GM18867 (cell line): ENCODE measurements around the gene IGF2R.
"Not testable (repeated sequence)": the region's sequence is repeated elsewhere in the genome, so short reads cannot be mapped to it uniquely, and the experiment has no call there.

Source experiments
- ATAC-seq: cut with Tn5 transposase; IDR thresholded peaks from one replicate; pipeline ENCODE4 v1.9.1; 2021; ENCODE audit warnings: mild to moderate bottlenecking, moderate library complexity; ENCODE audit not compliant: unreplicated experiment

Gene IGF2R

DNA sequence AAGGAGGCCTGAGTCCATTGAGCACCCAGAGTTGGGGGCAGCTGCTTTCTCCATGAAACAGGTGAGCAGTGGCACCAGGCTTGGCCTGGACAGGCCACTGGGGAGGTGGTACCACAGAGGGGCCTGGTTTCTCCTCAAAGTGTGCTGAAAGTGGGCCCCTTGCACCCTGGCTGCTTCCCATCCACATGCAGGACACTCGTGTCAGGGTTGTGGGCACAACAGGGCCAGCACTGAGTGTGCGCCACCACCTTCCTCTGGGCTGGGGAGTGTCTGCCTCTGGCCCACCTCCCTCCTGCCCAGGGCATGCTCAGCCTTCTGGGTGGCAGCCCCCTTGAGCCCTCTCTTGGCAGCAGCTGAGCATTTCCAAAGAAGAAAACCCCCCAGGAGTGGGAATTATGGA is 147.5 kb downstream of the IGF2R start:
- no peak for ATAC-seq

DNA sequence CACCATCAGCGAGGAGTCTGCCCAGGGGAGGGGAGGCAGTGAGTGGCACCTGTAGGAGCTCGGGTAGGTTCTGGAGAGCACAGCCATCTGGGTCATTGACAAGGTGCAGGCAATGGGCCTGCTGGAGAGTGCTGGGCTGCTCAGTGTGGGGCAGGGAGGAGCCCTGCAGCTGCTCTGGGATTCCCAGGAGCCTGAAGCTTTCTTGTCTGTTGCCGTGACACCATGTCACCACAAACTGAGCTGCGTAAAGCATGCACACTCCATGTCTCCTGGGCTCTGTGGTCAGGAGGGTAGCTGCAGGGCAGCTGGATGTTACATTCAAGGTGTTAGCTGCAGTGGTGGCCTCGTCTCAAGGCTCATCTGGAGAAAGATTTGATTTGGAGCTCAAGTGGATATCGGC is 148.3 kb downstream of the IGF2R start:
- ATAC-seq: no peak

- ATAC-seq: no peak
Observed at GRCh38 chr6:160118620-160119229, 149.8 kb downstream of the IGF2R start.

DNA sequence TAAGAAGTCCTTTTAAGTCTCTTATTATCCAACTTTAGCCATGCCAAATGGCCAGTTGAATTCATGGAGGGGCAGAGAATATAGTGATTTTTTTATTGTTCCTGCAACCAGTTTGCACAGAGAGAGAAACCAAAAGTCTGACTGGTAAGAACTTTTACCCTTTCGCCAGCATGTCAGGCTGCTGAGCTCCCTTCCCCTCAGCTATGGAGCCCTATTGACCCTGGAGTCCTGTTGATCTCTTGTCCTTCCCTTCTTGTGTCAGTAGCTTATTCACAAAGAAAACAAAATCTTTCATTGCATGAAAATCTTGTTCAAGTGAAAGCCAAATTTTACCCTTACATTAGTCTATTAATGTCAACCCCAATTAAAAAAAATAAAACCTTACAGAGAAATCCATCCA is 151.2 kb downstream of the IGF2R start:
- ATAC-seq: no peak

- no peak for ATAC-seq
Observed at GRCh38 chr6:160121558-160121957, 152.7 kb downstream of the IGF2R start, which contains the start of gene SLC22A1. Gene SLC22A1 (plus strand): TSS chr6:160121815. CDS start chr6:160121936, 121 bp downstream.

DNA sequence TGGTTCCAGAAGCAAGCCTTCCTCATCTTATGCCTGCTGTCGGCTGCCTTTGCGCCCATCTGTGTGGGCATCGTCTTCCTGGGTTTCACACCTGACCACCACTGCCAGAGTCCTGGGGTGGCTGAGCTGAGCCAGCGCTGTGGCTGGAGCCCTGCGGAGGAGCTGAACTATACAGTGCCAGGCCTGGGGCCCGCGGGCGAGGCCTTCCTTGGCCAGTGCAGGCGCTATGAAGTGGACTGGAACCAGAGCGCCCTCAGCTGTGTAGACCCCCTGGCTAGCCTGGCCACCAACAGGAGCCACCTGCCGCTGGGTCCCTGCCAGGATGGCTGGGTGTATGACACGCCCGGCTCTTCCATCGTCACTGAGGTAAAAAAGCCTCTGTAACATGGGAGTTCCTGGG is 153.1 kb downstream of the IGF2R start:
- ATAC-seq: no peak

DNA sequence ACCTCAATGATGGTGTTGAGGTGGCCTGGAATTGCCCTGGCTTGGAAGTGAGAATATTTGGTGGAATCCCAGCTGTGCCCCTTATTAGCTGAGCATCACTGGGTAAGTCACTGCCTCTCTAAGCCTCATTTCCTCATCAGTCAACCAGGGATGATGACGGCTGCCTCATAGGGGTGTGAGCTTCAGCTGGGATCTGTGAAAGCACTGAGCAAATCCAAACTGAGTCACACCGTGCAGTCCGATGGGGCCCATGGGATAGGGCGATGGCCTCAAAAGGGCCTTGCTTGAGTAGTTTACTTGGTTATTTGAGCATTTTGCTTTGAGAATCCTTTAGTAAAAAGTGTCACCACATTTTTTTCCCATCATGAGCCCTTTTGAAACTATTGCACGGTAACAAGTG is 153.9 kb downstream of the IGF2R start:
- ATAC-seq: no peak

DNA sequence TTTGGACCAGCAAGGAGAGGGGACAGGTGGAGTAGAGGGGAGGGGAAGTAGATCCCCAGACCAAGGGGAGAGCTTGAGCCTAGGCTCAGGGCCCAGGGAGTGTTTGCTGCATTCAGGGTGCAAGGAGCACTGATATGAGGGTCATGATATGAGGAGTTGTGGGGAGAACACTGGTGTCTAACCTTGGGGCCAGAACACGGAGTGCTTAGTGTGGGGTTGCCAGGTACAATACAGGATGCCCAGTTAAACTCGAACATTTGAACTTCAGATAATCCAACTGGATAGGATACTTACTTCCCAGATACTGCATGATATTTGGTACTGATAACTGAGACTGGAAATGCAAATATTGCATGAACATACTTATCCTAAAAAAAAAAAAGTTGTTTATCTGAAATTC is 155.1 kb downstream of the IGF2R start:
- no peak for ATAC-seq

- ATAC-seq: no peak
Observed at GRCh38 chr6:160124605-160125004, 155.7 kb downstream of the IGF2R start.

DNA sequence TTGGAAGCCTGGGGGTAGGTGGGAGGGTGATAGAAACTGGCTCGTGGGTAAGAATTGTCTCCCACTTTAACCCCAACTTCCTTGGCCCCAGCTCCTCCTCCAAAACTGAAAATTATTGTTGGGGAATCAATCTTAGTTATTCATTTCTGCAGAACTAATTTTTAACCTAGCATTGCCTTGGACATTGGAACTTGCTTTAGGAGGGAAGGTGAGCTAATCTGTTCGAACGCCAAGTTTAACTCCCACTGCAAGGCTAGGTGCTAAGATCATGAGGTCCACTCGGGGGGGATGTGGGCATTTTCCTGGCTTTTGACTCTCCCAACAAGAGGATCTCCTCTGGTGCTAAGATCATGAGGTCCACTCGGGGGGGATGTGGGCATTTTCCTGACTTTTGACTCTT is 156.2 kb downstream of the IGF2R start:
- ATAC-seq: not testable (repeated sequence)

GRCh38 chr6:160127270-160128124 is 158.6 kb downstream of the IGF2R start:
- no peak for ATAC-seq

GRCh38 chr6:160128125-160128683 is 159.3 kb downstream of the IGF2R start:
- ATAC-seq: no peak

GRCh38 chr6:160128879-160129516 is 160.1 kb downstream of the IGF2R start:
- ATAC-seq: no peak

GRCh38 chr6:160129881-160130615 is 161.2 kb downstream of the IGF2R start:
- ATAC-seq: no peak

DNA sequence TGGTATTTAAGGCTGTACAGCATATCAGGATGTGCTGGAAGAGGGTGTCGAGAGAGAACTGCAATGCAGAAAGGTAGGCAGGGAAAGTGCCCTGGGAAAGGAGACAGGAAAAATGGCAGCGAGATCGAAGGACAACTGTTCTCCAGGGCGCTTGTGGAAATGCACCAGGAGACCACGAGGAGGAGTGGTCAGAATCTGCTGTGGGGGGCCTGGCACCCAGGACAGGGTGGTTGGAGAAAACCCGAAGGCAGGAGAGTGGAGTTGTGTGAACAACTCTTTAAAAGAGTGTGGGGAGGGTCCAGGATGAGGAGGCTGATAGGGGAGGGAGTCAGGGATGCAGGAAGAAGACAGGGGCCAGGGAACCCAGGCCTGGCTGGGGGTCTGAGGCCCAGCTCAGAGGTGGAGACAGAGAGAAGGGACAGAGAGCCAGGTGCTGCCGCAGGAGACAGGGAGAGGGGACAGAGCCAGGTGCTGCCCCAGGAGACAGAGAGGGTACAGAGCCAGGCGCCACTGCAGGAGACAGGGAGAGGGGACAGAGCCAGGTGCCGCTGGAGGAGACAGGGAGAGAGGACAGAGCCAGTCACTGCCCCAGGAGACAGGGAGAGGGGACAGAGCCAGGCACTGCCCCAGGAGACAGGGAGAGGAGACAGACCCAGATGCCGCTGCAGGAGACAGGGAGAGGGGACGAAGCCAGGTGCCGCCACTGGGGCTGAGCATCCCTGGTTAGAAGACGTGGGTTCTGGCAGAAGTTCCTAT is 162.0 kb downstream of the IGF2R start:
- no peak for ATAC-seq

GRCh38 chr6:160131636-160132296 is 162.9 kb downstream of the IGF2R start:
- no peak for ATAC-seq

GRCh38 chr6:160132297-160132637 is 163.4 kb downstream of the IGF2R start:
- no peak for ATAC-seq

DNA sequence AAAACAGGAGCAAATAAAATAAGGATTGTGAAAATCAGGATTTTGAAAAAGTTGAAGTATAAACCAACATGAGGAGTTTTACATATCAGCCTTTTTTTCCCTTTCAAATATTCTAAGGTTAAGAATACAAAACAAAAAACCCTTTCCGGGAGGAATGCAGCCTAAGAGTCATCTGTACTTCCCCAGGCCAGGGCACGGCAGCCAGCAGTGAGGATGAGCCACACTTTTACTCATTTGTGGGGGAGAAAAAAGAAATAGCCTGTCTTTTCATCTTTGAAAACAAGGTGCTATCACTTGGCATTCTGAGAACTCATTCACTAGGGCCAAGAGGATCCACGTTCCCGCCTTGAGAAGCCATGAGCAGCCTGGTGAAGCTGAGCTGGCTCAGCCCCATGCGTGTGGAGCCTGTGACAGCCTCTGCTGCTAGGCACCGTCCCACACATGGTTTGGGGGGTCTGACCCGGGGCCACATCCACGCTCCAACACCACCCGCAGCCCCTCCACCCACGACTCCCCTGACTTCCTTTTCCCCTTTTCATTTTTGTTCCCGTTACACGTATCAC is 164.0 kb downstream of the IGF2R start:
- no peak for ATAC-seq
